GM21447 (cell line): ENCODE results near the gene NFATC1.
A peak's percentile ranks its signal among the peaks of the same experiment; 100 is the strongest.
"Not testable (repeated sequence)": the region's sequence is repeated elsewhere in the genome, so short reads cannot be mapped to it uniquely, and the experiment has no call there.

Source experiments
- ATAC-seq: cut with Tn5 transposase; IDR thresholded peaks from one replicate; pipeline ENCODE4 v1.9.1; 2021; ENCODE audit not compliant: unreplicated experiment

The NFATC1 gene

GRCh38 chr18:79498662-79499061 is 102.9 kb downstream of the NFATC1 start:
- ATAC-seq = no peak

DNA sequence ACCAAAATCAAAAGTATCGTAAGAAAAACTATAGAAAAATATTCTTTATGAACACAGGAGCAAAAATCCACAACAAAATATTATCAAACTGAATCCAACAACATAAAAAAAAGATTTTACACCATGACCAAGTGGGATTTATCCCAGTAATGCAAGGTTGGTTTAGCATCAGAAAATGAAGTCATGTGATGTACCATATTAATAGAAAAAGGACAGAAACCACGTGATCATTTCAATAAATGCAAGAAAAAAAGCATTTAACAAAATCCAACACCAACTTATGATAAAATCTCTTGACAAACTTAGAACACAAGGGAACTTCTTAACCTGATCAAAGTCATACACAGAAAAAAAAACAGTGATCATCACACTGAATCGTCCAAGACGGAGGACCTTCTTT is 105.3 kb downstream of the NFATC1 start:
- no peak for ATAC-seq

GRCh38 chr18:79502782-79503181 is 107.1 kb downstream of the NFATC1 start:
- ATAC-seq = no peak

DNA sequence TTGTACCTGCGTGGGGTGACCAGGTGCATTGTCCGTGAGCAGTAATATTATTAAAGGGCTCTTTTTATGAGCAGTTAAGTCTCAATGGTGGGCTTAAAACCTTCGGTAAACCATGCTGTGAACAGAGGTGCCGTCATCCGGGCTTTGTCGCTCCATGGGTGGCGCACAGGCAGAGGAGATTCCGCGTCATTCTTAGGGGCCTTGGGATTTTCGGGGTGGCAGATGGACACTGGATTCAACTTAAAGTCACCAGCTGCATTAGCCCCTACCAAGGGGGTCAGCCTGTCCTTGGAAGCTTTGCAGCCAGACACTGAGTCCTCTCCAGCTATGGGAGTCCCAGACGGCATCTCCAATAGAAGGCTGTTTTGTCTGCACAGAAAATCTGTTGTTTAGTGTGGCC is 107.7 kb downstream of the NFATC1 start:
- no peak for ATAC-seq

GRCh38 chr18:79504034-79504433 is 108.3 kb downstream of the NFATC1 start:
- ATAC-seq = no peak

GRCh38 chr18:79504495-79504894 is 108.8 kb downstream of the NFATC1 start:
- ATAC-seq = not testable (repeated sequence)

- ATAC-seq = not testable (repeated sequence)
Measured at GRCh38 chr18:79505465-79505864, 109.7 kb downstream of the NFATC1 start.

DNA sequence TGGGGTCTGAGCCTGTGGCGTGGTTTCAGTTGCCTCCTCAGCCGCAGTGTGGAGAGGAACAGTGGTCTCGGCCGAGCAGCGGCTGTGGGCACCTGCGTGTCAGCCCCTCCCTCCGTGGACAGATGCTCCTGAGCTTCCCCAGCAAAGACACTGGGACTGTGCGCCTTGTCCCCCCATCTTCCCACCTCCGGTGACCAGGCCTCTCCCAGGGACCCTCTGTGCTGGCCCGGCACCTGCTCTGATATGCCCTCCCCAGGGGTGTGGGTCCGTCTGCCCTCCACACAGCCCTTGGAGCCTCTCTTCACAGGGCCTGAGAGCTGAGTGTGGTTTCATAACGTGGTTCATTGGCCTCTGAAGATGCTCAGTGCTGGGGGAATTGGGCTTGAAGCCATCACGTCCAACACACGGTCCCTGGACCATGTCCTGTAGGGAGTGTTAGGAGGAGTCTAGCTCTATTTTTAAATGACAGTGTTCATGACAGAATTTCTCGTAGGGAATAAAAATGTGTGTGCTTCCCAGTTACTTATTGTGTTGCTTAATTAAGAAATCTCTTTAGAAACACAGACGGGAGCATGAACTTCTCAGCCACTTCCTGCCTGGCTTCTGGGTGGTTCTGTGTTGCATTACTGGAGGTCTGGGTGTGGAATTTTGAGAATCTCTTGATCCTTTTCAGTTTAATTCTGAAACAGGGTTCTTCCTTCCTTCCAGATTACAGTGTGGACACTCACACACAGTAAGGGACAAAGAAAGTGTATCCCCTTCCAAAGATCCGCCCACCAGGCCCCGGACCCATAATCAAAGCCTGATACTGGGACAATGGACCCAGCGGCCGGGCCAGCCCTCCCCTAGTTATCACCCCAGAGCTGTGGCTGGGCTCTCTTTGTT is 110.7 kb downstream of the NFATC1 start:
- peak; percentile 40 for ATAC-seq

GRCh38 chr18:79507076-79507545 is 111.4 kb downstream of the NFATC1 start:
- ATAC-seq = peak; percentile 37

DNA sequence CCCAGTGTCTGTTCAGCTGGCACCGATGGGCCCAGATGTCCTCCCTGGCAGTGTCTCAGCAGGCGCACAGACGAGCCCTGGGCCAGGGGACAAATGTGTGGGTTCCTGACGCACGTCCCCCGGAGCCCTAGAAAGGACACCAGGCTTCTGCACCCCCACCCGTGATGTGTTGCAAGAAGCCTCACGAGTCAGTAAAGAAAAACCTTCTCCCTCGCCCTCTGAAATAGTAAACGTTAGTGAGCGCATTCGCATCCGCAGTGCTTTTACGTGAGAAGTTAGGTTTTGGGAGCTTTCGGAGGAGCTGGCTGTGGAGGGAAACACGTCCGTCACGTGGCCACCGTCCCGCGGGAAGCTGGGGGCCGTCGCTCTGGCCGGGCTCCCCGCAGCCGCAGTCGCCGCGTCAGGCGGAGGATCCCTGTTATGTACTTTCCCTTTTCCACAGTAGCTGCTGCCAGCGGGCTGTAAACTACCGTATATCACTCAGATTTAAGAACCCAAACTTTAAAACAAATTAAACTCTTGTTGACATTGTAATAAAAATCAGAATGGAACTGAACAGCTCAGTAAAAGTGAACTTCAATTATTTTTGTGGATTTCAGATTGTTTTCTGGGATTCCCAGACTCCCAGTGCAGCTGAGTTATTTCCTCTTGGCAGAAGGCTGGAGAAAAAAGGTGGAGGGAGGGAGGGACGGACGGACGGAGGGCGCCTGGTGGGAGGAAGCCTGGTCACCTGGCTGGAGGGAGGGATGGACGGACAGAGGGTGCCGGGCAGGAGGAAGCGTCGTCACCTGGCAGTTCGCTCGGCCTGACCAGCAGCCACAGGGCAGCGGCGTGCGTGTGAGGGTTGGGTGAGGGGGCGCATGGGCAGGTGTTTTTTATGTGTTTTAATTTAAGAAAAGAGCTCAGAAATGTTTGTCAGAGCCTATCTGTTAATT is 112.1 kb downstream of the NFATC1 start:
- ATAC-seq = peak; percentile 20

- peak; percentile 47 for ATAC-seq
Measured at GRCh38 chr18:79508565-79509535, 113.1 kb downstream of the NFATC1 start.

GRCh38 chr18:79509536-79509930 is 113.8 kb downstream of the NFATC1 start:
- ATAC-seq = no peak

GRCh38 chr18:79510046-79510685 is 114.4 kb downstream of the NFATC1 start:
- no peak for ATAC-seq

GRCh38 chr18:79510731-79511241 is 115.1 kb downstream of the NFATC1 start:
- no peak for ATAC-seq

DNA sequence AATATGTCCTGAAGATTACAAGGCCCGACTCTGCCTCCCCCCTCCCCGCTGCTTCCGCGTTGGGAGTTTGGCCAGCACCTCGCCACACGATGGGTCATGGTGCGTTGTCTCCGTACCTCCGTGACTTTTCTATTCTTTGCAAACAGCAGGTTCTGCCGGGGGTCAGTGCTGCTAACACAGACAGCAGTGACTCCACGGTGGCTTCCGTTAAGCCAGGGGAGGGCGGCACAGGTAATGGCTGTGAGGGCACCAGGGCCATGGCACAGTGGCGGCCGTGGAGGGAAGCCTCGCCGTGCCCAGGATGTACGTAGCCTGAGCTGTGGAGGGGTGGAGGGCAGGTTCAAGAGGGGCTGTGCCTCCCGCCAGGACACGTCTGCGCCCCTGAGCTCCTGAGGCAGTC is 115.5 kb downstream of the NFATC1 start:
- no peak for ATAC-seq

GRCh38 chr18:79511671-79512301 is 116.1 kb downstream of the NFATC1 start:
- ATAC-seq = no peak

DNA sequence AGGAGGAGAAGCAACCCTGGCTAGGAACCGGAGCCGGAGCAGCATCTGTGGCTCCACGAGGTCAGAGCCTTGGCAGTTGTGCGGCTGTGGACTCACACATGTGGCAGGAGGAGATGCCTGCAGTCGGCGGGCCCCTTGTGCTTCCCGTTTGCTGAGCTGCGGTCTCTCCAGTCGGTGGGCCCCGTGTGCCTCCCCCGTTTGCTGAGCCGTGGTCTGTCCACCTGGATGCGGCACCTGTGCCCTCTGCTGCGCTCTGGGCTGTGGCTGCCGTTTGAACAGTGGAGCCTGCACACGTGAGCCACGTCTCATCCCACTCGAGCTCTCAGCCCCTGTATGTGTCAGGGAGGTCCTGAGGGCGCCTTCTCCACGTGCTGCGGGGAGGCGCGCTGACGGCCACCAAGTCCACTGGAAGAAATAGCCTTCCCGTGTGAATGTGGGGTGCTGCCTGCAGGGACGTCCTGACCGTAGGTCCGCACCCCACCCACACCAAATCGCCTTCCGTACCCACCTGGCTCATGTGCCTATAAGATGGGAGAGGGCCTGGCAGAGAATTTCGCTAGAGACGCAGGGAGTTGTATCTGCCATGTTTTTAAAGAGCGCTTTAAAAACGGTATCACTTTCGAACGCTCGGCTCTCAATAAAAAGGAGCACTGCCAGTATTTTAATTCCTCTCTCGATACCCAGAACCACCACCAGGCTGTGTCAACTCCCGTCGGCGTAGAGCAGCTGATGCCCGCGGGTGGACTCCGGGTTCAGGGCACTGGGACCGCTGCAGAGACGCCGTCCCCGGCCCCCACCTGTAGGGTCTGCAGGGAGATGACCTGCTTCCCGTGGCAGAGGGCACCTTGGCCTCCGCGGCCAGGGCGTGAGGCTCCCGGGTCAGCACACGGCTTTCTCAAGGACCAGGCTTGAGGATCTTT is 117.0 kb downstream of the NFATC1 start:
- no peak for ATAC-seq

- ATAC-seq = no peak
Measured at GRCh38 chr18:79513381-79514081, 117.8 kb downstream of the NFATC1 start.
